ENCODE data around the gene FBXL4. TPM values are rescaled to one million over a fixed set of nuclear protein-coding genes. Genes with fewer than 3 reads are reported as not detected.

FBXL4 gene
- total RNA-seq, 4 donors from 2014 or later, result 33.1 to 49.9 (median 42.8) TPM

GRCh38 chr6:98827295-98828159 lies 120.2 kb downstream of the FBXL4 start:
- H3K36me3 ChIP-seq, result no peaks in the 10 kb centered on the region
- intact Hi-C loops (cut with DNase I), result no loop called here
- no peak overlapping the region for H3K27ac ChIP-seq
- TF ChIP-seq POLR2A (IDR thresholded peaks at IDR 0.05) (no peak), CTCF (IDR thresholded peaks at IDR 0.05) (no peak)
- no peaks in the 10 kb centered on the region for H3K9me3 ChIP-seq
- peaks cover 16 to 26% of the 10 kb centered on the region in 2 donors for H3K4me1 ChIP-seq
- no peak overlapping the region for H3K4me3 ChIP-seq (replicated peaks in 1 of 3)
- peaks cover 58% of the 10 kb centered on the region for H3K27me3 ChIP-seq
- no peak for DNase-seq
- 5 to 7% methylated on average over 41 to 43 of the region's 44 CpGs for WGBS, 2 donors

GRCh38 chr6:98825600-98826230 lies 122.0 kb downstream of the FBXL4 start:
- Histone ChIP-seq H3K27me3 (peaks cover 40% of the 10 kb centered on the region), H3K36me3 (no peaks in the 10 kb centered on the region), H3K4me1 (peaks cover 4 to 9% of the 10 kb centered on the region in 2 donors), H3K9me3 (no peaks in the 10 kb centered on the region), H3K27ac (no peak overlapping the region), H3K4me3 (replicated peaks in 1 of 3) (no peak overlapping the region)
- TF ChIP-seq POLR2A (IDR thresholded peaks at IDR 0.05) (no peak), CTCF (IDR thresholded peaks at IDR 0.05) (no peak)
- intact Hi-C loops (cut with DNase I), result no loop called here
- 5 to 13% methylated on average over 17 to 19 of the region's 19 CpGs for WGBS, 2 donors
- no peak for DNase-seq

- peaks cover 4 to 9% of the 10 kb centered on the region in 2 donors for H3K4me1 ChIP-seq
- H3K27ac ChIP-seq, result no peak overlapping the region
- H3K4me3 ChIP-seq (replicated peaks in 1 of 3), result no peak overlapping the region
- no peak for DNase-seq
- H3K36me3 ChIP-seq, result no peaks in the 10 kb centered on the region
- intact Hi-C loops (cut with DNase I), result no loop called here
- no peaks in the 10 kb centered on the region for H3K9me3 ChIP-seq
- 4 to 7% methylated on average over 23 to 24 of the region's 32 CpGs for WGBS, 2 donors
- no peak for TF ChIP-seq CTCF (IDR thresholded peaks at IDR 0.05)
- TF ChIP-seq POLR2A (IDR thresholded peaks at IDR 0.05), result no peak
- peaks cover 37% of the 10 kb centered on the region for H3K27me3 ChIP-seq
Observed at GRCh38 chr6:98824902-98825599, 122.7 kb downstream of the FBXL4 start.

- 4 to 5% methylated on average over 27 to 44 of the region's 44 CpGs for WGBS, 2 donors
- no peak overlapping the region for H3K4me3 ChIP-seq (replicated peaks in 1 of 3)
- H3K9me3 ChIP-seq, result no peaks in the 10 kb centered on the region
- H3K36me3 ChIP-seq, result no peaks in the 10 kb centered on the region
- no peak overlapping the region for H3K27ac ChIP-seq
- H3K4me1 ChIP-seq, result peaks cover 4 to 9% of the 10 kb centered on the region in 2 donors
- peaks cover 37% of the 10 kb centered on the region for H3K27me3 ChIP-seq
- DNase-seq, result no peak
- intact Hi-C loops (cut with DNase I), result no loop called here
- no peak for TF ChIP-seq POLR2A (IDR thresholded peaks at IDR 0.05)
- TF ChIP-seq CTCF (IDR thresholded peaks at IDR 0.05), result no peak
Observed at GRCh38 chr6:98824162-98824901, 123.4 kb downstream of the FBXL4 start.
